Stimulated activated CD8-positive, alpha-beta memory T cell treated with anti-CD3 and anti-CD28 coated beads, Interleukin-7, amount 100 ng/mL, for 24 hours (primary cell): ENCODE data around the gene GTF2H3.

Experiments used
- DNase-seq: peaks from one replicate; pipeline ENCODE4 v3.0.0-alpha.2; 2020; ENCODE audit warnings: low read depth

Gene GTF2H3

DNA sequence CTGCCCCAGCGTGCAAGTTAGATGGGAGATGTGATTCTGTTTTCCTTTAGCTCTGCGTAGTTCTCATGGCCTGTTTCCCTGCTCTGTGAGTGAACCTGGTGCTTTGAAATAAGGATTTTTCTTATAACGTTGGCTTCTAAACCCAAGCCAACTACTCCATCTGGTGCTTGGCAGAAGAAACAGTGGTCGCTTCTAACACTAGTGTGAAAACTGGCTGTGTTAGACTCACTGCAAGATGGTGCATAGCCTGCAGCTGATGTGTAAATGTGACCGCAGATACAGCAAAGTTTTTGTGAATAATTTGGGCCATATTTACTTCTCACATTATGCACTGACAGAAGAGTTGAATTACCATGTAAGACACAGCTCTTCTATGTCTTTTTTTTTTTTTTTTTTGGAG lies 12.2 kb downstream of the GTF2H3 start:
- DNase-seq: no peak

DNA sequence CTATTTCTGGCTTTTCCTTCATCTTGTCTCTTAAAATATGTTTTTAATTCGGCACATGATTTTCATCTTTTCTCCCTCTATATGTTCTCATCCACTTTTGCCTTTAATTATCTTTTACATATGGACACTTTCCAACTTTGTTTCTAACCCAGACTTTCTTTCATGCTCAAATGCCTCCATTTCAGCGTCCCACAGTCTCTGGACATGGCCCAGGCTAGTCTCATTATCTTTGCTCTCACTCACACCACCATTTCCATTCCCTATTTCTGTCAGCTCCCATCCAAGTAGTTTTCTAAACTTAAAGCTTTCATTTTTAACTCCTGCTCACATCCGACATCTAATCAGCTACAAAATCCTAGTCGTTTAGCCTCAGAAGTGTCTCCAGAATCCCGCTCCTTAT lies 14.8 kb downstream of the GTF2H3 start:
- no peak for DNase-seq

GRCh38 chr12:123654129-123654701 lies 20.6 kb downstream of the GTF2H3 start:
- DNase-seq: no peak

DNA sequence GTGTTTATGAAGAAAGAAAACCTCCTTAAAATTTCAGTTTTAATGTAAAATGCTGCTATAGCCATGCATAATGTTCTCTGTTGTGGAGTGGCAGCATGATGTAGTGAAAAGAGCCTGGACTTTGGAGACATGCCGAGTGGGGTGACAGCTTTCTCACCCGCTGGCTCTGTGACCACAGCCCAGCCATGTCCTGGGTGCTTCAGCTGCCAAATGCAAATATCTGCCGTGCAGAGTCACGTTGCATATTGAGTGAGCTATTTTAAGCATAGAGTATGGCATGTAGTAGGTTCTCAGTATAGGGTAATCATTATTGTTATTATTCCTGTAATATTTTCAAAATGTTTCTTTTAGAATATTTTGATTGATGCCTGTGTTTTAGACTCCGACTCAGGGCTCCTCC lies 21.8 kb downstream of the GTF2H3 start:
- no peak for DNase-seq

DNA sequence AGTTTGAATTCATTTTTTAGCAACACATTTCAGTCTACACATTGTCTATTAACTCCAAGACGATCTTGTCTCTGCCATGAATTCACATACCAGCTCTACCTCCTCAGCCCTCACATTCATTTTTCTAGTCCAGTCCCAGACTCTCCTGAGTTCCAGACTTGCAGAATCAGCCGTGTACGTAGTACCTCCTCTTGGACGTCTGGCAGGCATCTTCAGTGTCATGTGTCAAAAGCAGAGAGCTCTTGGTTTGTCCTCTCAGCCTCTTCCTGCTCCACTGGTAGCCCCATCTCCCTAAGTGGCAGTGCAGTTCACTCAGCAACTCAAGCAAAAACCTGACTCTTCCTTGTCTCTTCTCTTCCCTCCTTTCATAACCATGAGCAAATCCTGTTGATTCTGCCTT lies 22.8 kb downstream of the GTF2H3 start:
- DNase-seq: no peak

- no peak for DNase-seq
Observed at GRCh38 chr12:123657211-123657610, 23.6 kb downstream of the GTF2H3 start.

DNA sequence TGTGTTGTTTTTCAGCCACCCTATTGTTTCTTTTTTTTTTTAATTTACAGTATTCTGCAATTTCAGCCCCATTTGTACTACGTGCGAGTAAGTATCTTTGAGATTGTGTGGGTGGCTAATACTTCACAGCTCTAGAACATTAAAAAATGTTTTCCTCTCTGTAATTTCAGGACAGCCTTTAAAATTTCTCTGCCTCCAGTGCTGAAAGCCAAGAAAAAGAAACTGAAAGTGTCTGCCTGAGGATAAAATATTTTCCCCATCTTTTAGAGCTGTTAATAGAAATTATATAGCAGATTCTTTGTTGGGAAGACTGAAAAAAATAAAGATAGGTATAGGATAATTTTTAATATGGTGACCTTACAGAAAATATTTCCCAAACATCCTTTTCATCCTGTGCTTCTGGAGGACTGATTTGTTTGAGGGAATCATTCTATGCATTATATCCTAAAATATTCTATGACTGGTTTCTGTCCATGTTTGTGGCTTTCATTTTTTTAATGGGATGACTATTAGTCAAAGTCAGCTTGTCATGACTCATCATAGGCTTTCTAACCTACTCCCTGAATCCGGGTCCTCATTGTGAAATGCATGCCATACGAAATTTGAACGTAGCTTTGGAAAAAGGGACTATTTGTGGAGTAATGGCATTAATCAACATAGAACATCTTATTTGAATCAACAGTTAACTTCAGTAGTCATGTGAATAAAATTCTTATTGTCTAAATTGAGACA lies 26.5 kb downstream of the GTF2H3 start:
- DNase-seq: no peak

- DNase-seq: no peak
Observed at GRCh38 chr12:123667771-123668170, 34.1 kb downstream of the GTF2H3 start.

DNA sequence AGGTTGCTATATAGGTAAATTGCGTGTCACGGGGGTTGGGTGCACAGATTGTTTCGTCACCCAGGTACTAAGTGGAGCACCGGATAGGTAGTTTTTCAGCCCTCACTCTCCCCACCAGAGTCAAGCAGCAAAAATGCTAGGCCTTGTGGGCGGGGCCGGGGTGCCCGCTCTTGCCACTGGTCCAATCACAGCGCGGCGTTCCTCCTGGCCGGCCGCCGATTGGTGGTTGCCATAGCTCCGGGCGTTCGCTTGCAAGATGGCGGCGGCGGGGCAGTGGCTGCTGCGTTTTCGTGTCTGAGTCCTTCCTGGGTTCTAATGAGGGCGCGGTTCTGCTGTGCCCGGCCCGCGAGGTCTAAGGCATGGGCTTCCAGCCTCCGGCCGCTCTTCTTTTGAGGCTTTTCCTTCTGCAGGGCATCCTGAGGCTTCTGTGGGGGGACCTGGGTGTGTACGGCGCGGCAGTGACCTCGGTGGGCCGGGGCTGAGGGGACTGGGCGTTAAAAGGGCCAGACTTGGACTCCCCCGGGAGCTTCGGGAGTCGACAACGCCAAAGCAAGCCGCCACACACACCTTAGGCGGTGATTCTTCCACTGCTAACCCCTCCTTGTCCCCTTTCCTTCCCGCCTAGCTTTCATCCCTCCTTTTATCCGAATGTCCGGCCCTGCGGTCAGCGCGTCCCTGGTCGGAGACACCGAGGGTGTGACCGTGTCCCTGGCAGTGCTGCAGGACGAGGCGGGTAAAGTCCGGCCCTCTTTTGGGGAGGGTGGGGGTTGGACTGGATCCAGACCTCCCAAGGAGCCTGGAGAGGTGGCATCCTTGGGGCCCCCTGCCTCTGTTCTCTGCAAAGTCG lies 37.5 kb downstream of the GTF2H3 start, which contains the start of gene TCTN2:
TSS of gene TCTN2 (plus strand) at position 232 of the 847 bp plus-strand sequence. CDS start at position 360, 128 bp downstream.
- peak; percentile 90 for DNase-seq

DNA sequence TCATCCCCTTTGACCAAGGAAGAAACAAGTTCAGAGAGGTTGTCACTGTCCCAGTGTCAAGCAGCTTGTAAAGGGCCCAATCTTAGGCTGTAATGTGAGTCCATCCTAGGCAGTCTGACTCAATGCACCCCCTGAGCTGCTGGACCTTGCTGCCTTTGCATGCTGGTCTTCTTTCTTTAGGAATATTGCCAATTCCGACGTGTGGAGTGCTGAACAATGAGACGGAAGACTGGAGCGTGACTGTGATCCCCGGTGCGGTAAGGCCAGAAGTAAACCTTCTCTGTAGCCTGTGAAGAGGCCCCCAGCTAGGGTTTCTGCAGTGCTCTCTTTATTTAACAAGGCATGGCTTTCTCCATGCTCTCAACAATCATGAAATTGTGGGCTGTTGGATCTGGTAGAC lies 38.2 kb downstream of the GTF2H3 start:
- no peak for DNase-seq

DNA sequence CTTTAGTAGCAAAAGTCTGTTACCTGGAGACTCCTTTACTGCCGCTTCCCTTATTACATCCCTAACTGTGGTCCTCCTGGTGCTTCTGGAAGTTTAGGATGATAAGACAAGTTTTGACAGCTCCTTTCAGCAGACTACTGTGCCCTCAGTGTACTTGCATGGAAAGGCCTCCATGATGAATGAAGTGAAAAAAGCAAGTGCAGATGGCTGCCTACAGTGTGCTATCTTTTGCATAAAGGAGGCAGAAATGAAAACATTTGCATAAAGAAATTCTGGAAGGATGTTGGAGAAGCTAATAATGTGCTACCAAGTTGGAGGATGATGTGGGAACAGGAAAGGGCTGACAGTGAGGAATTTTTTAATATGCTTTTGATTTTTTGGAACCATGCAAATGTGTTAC lies 41.8 kb downstream of the GTF2H3 start:
- DNase-seq: no peak

DNA sequence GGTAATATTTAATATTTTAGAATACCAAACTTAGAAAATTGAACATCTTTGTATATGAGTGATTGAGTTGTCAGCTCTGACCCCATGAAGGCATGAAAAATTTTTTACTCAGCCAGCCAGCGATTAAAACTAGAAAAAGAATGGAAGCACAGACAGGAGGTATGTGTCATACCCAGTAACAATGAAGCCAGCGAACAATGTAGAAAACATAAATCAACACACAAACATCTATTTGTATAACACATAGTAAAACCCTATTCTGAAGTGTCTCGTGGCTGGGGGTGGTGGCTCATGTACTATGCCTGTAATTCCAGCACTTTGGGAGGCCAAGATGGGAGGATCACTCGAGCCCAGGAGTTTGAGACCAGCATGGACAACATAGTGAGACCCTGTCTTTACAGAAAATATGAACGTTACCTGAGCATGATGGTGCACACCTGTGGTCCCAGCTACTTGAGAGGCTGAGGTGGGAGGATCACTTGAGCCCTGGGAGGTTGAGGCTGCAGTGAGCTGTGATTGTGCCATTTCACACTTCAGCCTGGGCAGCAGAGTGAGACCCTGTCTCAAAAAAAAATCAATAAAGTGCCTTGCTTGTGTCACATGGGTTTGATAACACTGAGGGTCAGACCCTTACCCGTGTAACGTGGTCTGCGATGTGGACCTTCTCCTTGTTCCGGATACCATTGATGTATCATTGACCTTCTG lies 43.1 kb downstream of the GTF2H3 start:
- DNase-seq: no peak

- no peak for DNase-seq
Observed at GRCh38 chr12:123678981-123679380, 45.4 kb downstream of the GTF2H3 start.

GRCh38 chr12:123681605-123682004 lies 48.0 kb downstream of the GTF2H3 start:
- DNase-seq: no peak

GRCh38 chr12:123683964-123684363 lies 50.3 kb downstream of the GTF2H3 start:
- DNase-seq: no peak

- DNase-seq: no peak
Observed at GRCh38 chr12:123686636-123687190, 53.1 kb downstream of the GTF2H3 start.

- DNase-seq: no peak
Observed at GRCh38 chr12:123690191-123690840, 56.7 kb downstream of the GTF2H3 start.

DNA sequence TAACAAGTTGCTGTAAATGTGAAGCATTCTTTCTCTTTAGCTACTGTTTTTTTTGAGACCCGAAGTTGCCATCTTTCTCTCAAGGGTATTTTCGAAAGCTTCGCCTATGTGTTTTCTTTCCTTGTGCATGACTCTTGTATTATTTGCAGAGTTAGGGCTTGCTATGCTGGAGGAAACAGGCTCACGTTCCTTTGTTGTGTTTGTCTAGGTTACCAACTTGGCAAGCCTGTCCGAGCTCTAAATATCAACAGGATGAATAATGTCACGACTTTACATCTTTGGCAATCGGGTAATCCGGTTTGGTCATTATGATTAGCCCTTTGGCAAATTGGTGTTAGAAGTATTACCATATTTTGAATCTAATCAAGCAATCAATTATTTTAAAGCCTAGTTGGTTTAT lies 62.6 kb downstream of the GTF2H3 start:
- DNase-seq: no peak

GRCh38 chr12:123696646-123697045 lies 63.0 kb downstream of the GTF2H3 start:
- no peak for DNase-seq

- no peak for DNase-seq
Observed at GRCh38 chr12:123705935-123706334, 72.3 kb downstream of the GTF2H3 start.

- DNase-seq: no peak
Observed at GRCh38 chr12:123707466-123707865, 73.8 kb downstream of the GTF2H3 start.
